CD14-positive monocyte (primary cell): ENCODE measurements around the gene ZNF25. TPM values are rescaled to one million over a fixed set of nuclear protein-coding genes. Genes with fewer than 3 reads are reported as not detected.

Source experiments
- DNase-seq, 3 donors: peaks; one replicate each; pipeline ENCODE4 v3.0.0-alpha.2; 2011 to 2022
- H2AFZ ChIP-seq: 2 replicates; pipeline ENCODE4 v1.6.0; 2012; ENCODE audit warnings: mild to moderate bottlenecking, low read depth, low read length, inconsistent platforms; ENCODE audit not compliant: insufficient read depth, poor library complexity, severe bottlenecking
- H3K27ac ChIP-seq, 2 donors: 1 replicate in 1 of 2; 2 replicates in 1 of 2; pipeline ENCODE4 v1.5.1; 2012 to 2013; ENCODE audit warnings: low read length in 2 of 2, control low read depth in 1 of 2, inconsistent platforms in 1 of 2, low read depth in 1 of 2, mild to moderate bottlenecking in 1 of 2
- H3K27me3 ChIP-seq, 2 donors: one replicate each; pipeline versions ENCODE4 v1.6.0 to v1.6.1; 2011 to 2013; ENCODE audit warnings: low read length in 2 of 2; ENCODE audit not compliant: control insufficient read depth in 2 of 2, insufficient read depth in 2 of 2
- H3K36me3 ChIP-seq, 2 donors: replicated peaks in 1 of 2; 1 replicate in 1 of 2; 2 replicates in 1 of 2; pipeline versions ENCODE4 v1.5.1 to v1.6.1; 2012 to 2013; ENCODE audit warnings: low read length in 2 of 2, control low read depth in 1 of 2, inconsistent platforms in 1 of 2, mild to moderate bottlenecking in 1 of 2; ENCODE audit not compliant: insufficient read depth in 2 of 2, control insufficient read depth in 1 of 2
- H3K4me1 ChIP-seq, 2 donors: 1 replicate in 1 of 2; 2 replicates in 1 of 2; pipeline versions ENCODE4 v1.5.1 to v1.6.1; 2012 to 2013; ENCODE audit warnings: low read length in 2 of 2, control low read depth in 1 of 2, inconsistent platforms in 1 of 2, mild to moderate bottlenecking in 1 of 2, moderate library complexity in 1 of 2; ENCODE audit not compliant: insufficient read depth in 2 of 2, control insufficient read depth in 1 of 2
- H3K4me2 ChIP-seq: replicated peaks from 2 replicates; pipeline ENCODE3; 2012; ENCODE audit warnings: low read length, moderate library complexity, mild to moderate bottlenecking; ENCODE audit not compliant: poor library complexity, severe bottlenecking; ENCODE audit errors: extremely low read depth
- H3K4me3 ChIP-seq, 3 experiments: fragments of 200-600 bp in 1 of 3; sonication (generic) in 1 of 3; replicated peaks in 1 of 3; 1 replicate in 2 of 3; 2 replicates in 1 of 3; pipeline ENCODE4 v1.5.1; 2011 to 2013; ENCODE audit warnings: low read length in 3 of 3, mild to moderate bottlenecking in 3 of 3, control low read depth in 2 of 3, low read depth in 2 of 3, inconsistent platforms in 1 of 3, moderate library complexity in 1 of 3
- H3K79me2 ChIP-seq: 2 replicates; pipeline ENCODE4 v1.6.0; 2012; ENCODE audit warnings: mild to moderate bottlenecking, control low read depth, inconsistent platforms, low read length, moderate library complexity; ENCODE audit not compliant: insufficient read depth
- H3K9ac ChIP-seq: 2 replicates; pipeline ENCODE4 v1.6.0; 2017; ENCODE audit warnings: low read length, mild to moderate bottlenecking; ENCODE audit not compliant: insufficient read depth, poor library complexity, severe bottlenecking
- H3K9me3 ChIP-seq, 2 donors: replicated peaks in 1 of 2; 1 replicate in 1 of 2; 2 replicates in 1 of 2; pipeline versions ENCODE4 v1.5.1 to v1.6.1; 2012 to 2013; ENCODE audit warnings: low read length in 2 of 2, control low read depth in 1 of 2; ENCODE audit not compliant: control insufficient read depth in 1 of 2, insufficient read depth in 1 of 2
- H4K20me1 ChIP-seq: 2 replicates; pipeline ENCODE4 v1.6.0; 2012; ENCODE audit warnings: mild to moderate bottlenecking, low read length, control low read depth, moderate library complexity; ENCODE audit not compliant: insufficient read depth
- H3K27ac Mint-ChIP-seq, 7 donors: one replicate each; pipeline ENCODE4 v1.8.0; 2020; ENCODE audit warnings: mild to moderate bottlenecking in 7 of 7, mixed read lengths in 7 of 7, moderate library complexity in 6 of 7, inconsistent platforms in 2 of 7
- H3K27me3 Mint-ChIP-seq, 3 donors: one replicate each; pipeline ENCODE4 v1.8.0; 2021 to 2022; ENCODE audit warnings: low read depth in 3 of 3, mild to moderate bottlenecking in 3 of 3, mixed read lengths in 3 of 3, moderate library complexity in 3 of 3, inconsistent platforms in 1 of 3
- H3K36me3 Mint-ChIP-seq, 2 donors: one replicate each; pipeline ENCODE4 v1.8.0; 2020; ENCODE audit warnings: mixed read lengths in 2 of 2, inconsistent platforms in 1 of 2, mild to moderate bottlenecking in 1 of 2
- H3K4me1 Mint-ChIP-seq: one replicate; pipeline ENCODE4 v1.8.0; 2020; ENCODE audit warnings: mild to moderate bottlenecking, mixed read lengths
- H3K4me3 Mint-ChIP-seq, 2 donors: one replicate each; pipeline ENCODE4 v1.8.0; 2020; ENCODE audit warnings: mild to moderate bottlenecking in 2 of 2, mixed read lengths in 2 of 2, moderate library complexity in 1 of 2
- H3K9me3 Mint-ChIP-seq, 7 donors: one replicate each; pipeline ENCODE4 v1.8.0; 2020 to 2022; ENCODE audit warnings: mixed read lengths in 7 of 7, mild to moderate bottlenecking in 6 of 7, moderate library complexity in 6 of 7, inconsistent platforms in 2 of 7
- WGBS: methylation state at CpG from one replicate; pipeline ENCODE4 v1.1.5; 2013; ENCODE audit warnings: missing lambda C conversion rate; ENCODE audit not compliant: insufficient coverage; 5-methylcytosine and 5-hydroxymethylcytosine counted together
- intact Hi-C, 2 donors: fragments of 100-400 bp; cut with micrococcal nuclease; formaldehyde crosslinking; loops; one replicate each; pipeline versions ENCODE4 v1.15.0 to v1.15.1; 2023
- polyA plus RNA-seq, 3 donors: library from polyadenylated mRNA; depleted of rRNA in 1 of 3; unstranded in 2 of 3; stranded (reverse) in 1 of 3; fragments of 300-500 nt in 2 of 3; fragments of >200 nt in 1 of 3; fragmentation: Illumina TruSeq in 2 of 3; gene quantifications; 1 replicate in 2 of 3; 2 replicates in 1 of 3; pipeline ENCODE4 v1.2.3, GENCODE V29; 2012 to 2021
- small RNA-seq: library from RNA; depleted of rRNA; stranded (forward); fragments of <200 nt; gene quantifications from one replicate; pipeline ENCODE3, GENCODE V24; 2012; ENCODE audit warnings: low read depth; ENCODE audit not compliant: insufficient read length
- TF ChIP-seq, protein P1 (sequence below): fragments of 200-600 bp; IDR thresholded peaks from one replicate; pipeline ENCODE4 v1.8.0; 2022; ENCODE audit warnings: antibody characterized with exemption, mild to moderate bottlenecking

The ZNF25 gene
- polyA plus RNA-seq, 3 donors = 5.5 to 6.7 (median 6.2) TPM

DNA sequence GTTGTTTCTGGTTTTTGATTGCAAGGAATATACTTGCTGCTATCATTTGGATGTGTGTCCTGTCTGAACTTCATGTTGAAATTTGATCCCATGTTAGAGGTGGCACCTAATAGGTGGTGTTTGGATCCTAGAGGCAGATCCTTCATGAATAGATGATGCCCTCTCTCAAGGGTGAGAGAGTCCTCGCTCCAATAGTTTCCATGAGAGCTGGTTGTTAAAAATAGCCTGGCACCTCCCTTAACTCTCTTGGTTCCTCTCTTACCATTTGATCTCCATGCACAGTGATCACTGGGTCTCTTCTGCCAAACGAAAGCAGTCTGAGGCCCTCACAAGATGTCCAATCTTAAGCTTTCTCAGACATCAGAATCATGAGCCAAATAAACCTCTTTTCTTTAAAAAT is 70.1 kb downstream of the ZNF25 start:
- H3K4me1 Mint-ChIP-seq = no peaks in the 10 kb centered on the region
- intact Hi-C loops = no loop called here
- no peak overlapping the region for H3K4me2 ChIP-seq
- no CpG with 5 or more reads among the region's 2 CpGs for WGBS
- H3K9me3 Mint-ChIP-seq = peaks cover 0 to 21% (median 11%) of the 10 kb centered on the region in 7 donors
- no peaks in the 10 kb centered on the region for H3K27me3 ChIP-seq
- H4K20me1 ChIP-seq = no peaks in the 10 kb centered on the region
- no peak for DNase-seq
- no peak overlapping the region for H3K27ac Mint-ChIP-seq
- no peak overlapping the region for H3K4me3 Mint-ChIP-seq
- no peaks in the 10 kb centered on the region for H3K79me2 ChIP-seq
- no peaks in the 10 kb centered on the region for H3K36me3 ChIP-seq
- TF ChIP-seq, protein P1, sequence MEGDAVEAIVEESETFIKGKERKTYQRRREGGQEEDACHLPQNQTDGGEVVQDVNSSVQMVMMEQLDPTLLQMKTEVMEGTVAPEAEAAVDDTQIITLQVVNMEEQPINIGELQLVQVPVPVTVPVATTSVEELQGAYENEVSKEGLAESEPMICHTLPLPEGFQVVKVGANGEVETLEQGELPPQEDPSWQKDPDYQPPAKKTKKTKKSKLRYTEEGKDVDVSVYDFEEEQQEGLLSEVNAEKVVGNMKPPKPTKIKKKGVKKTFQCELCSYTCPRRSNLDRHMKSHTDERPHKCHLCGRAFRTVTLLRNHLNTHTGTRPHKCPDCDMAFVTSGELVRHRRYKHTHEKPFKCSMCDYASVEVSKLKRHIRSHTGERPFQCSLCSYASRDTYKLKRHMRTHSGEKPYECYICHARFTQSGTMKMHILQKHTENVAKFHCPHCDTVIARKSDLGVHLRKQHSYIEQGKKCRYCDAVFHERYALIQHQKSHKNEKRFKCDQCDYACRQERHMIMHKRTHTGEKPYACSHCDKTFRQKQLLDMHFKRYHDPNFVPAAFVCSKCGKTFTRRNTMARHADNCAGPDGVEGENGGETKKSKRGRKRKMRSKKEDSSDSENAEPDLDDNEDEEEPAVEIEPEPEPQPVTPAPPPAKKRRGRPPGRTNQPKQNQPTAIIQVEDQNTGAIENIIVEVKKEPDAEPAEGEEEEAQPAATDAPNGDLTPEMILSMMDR = no peak
- peaks cover 0 to 9% of the 10 kb centered on the region in 2 donors for H3K9me3 ChIP-seq
- H3K36me3 Mint-ChIP-seq = no peaks in the 10 kb centered on the region
- H3K4me3 ChIP-seq = no peak overlapping the region
- no peaks in the 10 kb centered on the region for H3K27me3 Mint-ChIP-seq
- no peak overlapping the region for H3K27ac ChIP-seq
- no peak overlapping the region for H3K9ac ChIP-seq
- H2AFZ ChIP-seq = no peak overlapping the region
- H3K4me1 ChIP-seq = no peaks in the 10 kb centered on the region

Small RNAs within 50 kb of the gene (small RNA-seq; reads per million reads assigned to genes)
- not detected for gene RF00019

Other genes starting within 250 kb of the ZNF25 start
- 1 to 10 TPM in 1 of 3 donors, under 1 TPM in 2; 0.44 to 2.2 (median 0.94) TPM for gene ZNF248, start 119.0 kb downstream of the ZNF25 start, polyA plus RNA-seq
- gene ZNF33A, start 34.0 kb upstream of the ZNF25 start, polyA plus RNA-seq = 10 to 100 TPM; 10.0 to 24.8 (median 10.3) TPM
- 1 to 10 TPM in 2 of 3 donors, under 1 TPM in 1; 0.25 to 3.4 (median 1.6) TPM for gene ZNF37A, start 117.7 kb upstream of the ZNF25 start, polyA plus RNA-seq